HG02571 (cell line): ENCODE data around the gene UBE2L5.

Experiments
- ATAC-seq: cut with Tn5 transposase; IDR thresholded peaks from one replicate; pipeline ENCODE4 v1.9.1; 2021; ENCODE audit warnings: mild to moderate bottlenecking, moderate library complexity; ENCODE audit not compliant: unreplicated experiment

UBE2L5 gene

DNA sequence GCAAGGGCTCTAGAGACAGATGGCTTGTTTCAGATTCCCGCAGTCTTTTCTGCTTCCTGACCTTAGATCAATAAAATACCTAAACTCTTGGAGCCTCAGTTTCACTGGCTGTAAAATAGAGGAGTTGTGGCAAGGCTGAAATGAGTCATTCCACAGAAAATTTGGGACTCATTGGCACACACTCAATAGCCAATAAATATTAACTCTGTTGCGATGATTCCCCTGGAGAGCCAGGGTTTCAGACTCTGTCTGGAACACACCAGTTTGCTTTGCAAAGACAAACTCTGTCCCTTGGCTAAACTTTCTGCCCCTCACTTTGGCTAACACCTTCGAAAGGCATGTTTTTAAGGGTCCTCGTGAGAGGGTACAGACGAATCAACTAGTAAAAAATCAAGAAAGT, 18.1 kb upstream of the UBE2L5 start:
- ATAC-seq: no peak

DNA sequence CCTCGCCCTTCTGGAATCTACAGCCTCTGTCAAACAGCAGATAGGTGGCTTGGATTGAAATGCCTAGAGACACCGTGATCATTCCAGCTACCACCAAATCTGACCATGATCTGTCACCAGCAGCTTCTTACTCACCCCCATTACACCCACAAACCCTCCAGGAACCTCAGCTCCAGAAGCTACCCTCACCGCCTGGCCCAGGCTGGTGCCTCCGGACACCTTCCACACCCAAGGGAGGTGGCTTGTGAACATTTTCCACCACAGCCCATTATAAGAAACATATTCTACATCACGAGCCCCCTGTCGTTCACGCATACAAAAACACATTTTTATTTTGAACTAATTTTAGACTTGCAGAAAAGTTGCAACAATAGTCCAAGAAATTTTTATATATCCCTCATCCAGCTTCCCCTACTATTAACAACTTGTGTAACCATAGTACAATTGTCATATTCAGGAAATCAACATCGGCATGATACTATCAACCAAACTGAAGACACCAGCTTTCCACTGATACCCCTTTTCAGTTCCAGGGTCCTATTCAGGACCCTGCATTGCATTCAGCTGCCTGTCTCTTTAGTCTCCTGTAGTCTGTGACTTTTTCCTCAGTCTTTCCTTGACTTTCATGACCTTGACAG, 15.4 kb upstream of the UBE2L5 start:
- no peak for ATAC-seq

DNA sequence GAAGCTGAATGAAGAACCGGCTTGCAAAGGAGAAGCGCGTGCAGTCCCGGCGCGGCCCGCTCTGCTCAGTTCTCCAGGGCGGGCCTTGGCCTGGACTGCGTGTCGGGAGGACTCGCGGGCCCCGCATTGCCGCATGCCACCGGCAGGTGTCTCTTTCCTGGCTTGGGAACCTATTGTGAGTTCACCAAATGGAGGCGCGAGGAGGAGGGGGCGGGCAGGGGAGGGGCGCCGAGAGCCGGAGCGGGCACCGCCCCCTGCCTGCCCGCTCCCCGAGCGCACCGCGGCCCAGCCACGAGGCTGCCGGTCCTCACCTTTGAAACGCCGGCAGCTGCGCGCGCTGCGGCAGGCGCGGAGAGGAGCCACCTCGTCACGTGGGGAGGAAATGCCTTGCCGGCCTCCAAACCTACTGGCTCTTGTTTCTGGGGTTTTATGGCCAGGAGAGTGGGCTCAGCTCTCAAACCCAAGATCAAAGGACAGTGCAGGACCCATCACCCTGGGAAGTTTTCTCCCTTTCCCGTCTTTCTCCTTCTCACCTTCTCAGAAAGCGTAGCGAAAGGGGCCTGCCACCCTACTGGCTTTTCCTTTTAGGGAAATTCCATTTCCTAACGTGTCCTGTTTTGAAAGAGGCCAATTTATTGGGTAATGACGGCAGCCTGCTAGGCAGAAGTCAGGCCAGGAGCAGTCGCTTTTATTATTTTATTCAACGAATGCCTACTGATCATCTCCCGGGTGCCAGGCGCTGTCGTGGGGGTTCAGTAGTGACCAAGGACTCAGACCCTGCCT, 13.8 kb upstream of the UBE2L5 start:
- ATAC-seq: peak; percentile 74

DNA sequence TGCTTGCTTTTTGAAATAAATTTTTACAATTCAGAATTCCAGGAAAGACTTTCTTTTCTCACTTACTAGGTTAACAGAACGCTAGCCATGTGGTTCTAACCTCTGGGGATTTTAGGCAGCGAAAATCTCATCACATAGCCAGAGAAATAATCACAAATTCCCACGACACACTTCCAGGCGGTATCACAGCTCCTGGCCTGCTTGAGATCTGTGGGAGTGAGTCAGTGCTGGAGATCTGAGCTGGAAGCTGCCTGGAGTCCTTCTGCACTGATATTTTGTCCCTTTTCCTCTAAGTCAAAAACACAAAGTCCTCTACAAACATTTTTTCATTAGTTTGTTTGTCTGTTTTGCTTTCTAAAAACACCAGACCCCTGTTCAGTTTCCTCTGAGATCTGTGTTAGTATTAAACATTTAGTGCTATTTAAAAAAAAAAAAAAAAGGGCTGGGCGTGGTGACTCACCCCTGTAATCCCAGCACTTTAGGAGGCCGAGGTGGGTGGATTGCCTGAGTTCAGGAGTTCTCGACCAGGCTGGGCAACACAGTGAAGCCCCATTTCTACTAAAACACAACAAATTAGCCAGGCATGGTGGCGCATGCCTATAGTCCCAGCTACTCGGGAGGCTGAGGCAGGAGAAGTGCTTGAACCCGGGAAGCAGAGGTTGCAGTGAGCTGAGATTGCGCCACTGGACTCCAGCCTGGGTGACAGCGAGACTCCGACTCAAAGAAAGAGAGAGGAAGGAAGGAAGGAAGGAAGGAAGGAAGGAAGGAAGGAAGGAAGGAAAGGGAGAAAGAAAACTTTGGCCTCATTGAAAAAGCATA, 12.2 kb upstream of the UBE2L5 start:
- ATAC-seq: no peak

DNA sequence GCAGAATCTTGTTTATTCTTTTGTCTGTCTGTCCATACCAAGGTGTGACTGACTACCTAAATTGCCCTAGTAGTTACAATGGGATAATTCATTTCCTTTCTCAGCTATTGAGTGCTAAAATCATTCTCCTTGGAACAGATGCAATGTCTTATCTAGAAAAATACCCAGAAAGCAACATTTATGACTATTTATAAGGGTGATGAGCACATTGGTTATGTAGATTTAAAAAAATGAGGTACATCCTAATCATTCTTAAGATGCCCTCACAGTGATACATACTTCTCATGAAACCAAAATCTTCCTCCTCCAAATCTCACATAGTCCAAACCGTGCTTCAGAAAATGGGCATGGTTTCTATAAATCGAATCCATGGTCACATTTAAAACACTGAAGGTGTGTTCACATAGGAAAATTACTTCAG, 11.6 kb upstream of the UBE2L5 start:
- ATAC-seq: no peak

DNA sequence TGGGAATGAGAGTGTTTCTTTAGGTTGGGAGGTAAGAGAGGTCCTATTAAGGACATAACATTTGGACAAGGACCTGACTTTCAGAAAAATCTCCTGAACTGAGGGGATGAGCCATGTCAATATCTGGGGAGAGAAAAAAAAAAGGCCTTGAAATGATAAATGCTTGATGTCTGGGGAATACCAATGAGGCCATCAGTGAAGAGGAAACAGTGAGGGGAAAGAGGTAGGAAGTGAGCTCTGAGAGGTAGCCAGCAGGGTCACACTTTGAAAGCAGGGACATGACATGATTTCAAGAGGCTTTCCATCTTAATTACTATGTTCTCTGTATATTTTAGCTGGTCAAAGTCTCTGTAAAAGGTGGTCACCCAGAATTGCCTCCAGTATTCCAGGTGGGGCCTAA, 9.9 kb upstream of the UBE2L5 start:
- no peak for ATAC-seq

DNA sequence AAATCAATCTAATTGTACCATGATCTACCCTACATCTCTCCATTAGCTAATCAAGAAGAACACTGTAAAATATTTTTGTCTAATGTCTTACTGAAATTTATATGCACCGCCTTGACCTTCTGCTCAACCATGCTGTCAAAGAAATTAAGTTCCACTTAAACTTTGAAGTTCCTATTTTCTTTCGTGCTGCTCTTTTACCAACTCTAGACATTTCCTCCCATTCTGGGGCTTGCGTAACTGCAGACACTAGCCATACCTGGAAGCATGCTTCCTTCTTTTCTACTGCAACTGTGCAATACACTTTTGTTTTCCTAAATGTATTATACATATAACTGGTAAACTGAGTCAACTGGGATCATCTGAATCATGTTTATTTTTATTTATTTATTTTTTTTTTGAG, 8.5 kb upstream of the UBE2L5 start:
- ATAC-seq: no peak

DNA sequence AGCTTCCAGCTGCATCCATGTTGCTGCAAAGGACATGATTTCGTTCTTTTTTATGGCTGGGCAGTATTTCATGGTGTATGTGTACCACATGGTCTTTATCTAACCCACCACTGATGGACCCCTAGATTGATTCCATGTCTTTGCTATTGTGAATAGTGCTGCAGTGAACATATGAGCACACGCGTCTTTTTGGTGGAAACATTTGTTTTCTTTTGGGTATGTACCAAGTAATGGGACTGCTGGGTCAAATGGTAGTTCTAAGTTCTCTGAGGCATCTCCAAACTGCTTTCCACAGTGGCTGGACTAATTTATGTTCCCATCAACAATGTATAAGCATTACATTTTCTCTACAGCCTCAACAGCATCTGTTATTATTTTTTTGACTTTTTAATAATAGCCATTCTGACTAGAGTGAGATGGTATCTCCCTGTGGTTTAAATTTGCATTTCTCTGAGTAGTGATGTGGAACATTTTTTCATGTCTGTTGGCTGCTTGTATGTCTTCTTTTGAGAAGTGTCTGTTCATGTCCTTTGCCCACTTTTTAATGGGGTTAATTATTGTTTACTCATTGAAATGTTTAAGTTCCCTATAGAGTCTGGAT, 6.8 kb upstream of the UBE2L5 start:
- ATAC-seq: peak; percentile 66

DNA sequence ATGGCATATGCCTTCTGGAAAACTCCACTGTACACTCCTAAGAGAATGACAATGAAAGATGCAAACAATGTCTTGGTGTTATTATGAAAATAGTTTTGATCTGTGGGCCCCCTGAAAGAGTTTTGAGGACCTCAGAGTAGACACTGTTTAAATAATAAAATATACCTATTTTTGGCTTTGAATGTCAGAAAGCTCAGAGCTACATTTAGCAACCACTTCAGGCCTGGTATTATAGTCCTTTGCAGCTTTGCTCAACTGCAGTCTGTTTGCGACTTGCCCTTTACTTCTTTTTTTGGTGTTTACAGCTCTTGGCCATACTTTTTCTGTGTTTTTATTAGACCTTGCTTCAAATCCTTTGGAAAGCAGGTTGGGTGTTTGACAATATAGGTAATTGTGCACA, 5.8 kb upstream of the UBE2L5 start:
- no peak for ATAC-seq

DNA sequence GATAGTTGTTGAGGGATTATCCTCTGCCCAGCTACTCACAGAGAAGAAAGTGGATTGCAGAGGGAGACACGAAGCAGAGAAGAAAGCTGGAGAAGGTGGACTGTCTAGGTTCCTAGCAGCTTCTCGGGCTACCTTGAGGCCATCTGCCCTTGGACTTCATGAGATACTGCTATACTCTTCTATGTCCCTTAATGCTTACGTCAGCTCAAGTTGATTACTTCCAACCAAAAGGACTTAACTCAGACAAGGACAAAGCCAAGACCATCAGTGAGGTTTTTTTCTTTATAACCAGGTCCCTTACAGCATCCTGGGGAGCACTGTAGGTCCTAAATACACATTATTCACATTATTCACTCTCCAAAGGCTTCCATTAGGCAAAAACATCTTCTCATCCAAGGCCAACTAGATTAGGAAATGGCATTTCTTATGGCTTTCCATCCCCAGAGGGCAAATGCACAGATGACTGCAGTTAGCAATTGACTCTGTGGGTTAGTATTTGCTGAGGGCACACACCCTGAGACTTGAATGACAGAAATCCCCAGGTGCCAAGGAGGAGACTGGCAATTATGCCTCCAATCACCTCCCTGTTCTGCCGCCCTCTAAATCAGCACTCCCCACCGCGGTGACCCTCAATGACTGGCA, 4.1 kb upstream of the UBE2L5 start:
- ATAC-seq: no peak

DNA sequence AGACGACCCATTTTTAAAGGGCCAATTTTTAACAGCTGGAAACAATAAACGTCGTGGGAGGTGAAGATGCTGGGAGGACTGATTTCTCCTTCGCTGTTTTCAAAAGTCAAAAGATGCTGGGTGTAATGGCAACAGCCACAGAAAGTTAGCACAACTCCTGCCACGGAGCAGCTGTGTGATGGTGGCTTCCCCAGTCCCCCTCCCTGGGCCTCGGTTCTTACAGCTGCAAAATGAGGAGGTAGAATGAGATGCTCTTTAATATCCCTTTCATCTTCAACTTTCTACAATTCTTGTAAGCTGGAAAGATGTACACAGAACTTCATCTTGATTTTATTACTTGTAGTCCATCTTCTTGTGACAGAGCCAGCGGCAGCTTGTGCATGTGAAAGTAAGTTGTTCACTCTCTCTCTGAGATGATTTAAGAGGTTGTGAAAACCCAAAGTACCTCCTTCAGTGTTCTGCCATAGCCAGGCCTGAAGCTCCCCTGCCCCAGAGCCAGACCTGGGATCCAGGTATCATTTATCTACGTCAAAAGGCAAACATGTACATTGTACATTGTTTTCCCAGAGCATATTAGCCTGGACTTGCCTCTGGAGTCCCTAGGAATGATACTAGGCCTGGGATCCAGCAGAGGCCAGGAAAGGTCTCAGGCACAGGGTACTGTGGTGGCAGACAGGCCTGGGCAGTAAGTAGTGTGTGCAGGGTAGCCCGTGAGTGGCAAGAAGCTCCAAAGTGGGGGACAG, 3.4 kb upstream of the UBE2L5 start:
- ATAC-seq: no peak

DNA sequence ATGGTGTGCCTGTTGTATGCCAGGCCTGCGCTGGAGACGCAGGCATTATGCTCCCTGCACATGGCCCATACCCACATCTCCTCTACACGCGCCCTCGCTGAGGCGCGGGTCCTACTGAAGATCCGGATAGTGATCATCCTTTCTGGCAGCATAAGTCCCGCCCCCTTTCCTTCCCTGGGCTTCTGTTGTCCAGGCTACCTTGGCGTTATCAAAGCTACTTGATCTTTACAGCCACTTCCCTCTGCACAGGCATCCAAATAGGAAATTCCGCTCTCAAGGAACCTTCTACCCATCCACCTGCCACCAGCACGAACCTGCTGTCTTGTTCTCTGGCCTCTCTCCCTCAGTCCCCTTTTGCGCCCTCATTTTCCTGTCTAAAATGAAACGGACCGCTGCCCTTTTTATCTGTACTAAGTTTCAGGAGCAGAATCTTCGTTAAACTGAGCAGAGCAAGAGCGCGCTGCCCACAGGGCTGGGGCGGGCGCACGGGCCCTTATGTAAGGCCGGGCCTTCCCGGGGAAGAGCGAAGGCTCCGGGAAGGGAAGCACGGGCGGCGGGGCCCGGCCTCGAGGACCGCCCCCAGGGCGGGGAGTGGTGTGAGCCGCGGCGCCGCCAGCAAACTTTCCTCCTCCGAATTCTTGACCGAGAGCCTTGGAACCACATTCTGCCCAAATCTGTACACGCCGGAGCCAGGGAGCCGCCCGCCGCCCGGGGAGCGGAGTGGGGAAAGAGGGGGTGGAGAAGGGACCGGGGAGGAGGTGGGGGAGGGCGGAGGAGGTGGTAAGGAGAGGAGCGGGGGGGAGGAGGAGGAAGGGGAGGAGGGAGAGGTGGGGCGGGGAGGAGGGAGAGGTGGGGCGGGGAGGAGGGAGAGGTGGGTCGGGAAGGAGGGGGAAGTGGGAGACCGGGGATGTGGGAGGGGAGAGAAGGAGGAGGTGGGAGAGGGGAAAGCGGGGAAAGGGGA, 920 bp upstream of the UBE2L5 start:
- peak; percentile 48 for ATAC-seq

DNA sequence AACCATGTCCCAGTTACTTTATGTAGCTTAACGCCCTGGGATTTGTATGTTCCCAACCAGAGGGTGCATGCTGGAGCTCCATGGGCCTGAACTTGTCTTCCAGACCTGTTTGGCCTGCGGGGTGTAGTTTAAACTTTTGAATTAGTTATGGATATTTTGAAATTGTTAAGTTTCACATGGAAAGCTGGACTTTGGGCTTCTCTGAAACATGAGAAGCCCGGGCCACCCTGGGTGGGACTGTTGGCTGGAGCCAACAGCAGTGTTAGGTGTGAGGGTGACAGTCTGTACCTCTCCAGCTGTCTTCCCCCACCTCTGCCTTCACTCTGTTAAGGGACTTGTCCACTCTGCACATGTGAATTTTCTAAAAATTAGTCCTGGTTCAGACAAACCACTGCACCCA, 1.6 kb downstream of the UBE2L5 start:
- ATAC-seq: no peak

DNA sequence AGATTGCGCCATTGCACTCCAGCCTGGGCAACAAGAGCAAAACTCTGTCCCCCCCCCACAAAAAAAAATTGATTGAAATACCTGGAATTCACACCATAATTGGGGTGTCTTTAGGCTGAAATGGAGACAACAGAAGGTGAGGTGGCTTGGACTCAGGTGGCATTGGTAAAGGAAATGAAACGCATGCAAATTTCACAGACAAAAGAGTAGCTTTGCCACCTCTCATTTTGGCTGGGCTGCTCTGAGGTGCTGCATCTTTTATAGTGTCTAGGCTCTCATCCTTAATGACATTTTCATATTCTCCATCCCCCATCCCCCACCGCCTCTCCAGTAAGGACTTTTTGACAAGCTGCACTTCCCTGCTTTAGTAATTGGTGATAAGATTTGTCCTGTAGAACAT, 6.9 kb downstream of the UBE2L5 start:
- ATAC-seq: no peak

DNA sequence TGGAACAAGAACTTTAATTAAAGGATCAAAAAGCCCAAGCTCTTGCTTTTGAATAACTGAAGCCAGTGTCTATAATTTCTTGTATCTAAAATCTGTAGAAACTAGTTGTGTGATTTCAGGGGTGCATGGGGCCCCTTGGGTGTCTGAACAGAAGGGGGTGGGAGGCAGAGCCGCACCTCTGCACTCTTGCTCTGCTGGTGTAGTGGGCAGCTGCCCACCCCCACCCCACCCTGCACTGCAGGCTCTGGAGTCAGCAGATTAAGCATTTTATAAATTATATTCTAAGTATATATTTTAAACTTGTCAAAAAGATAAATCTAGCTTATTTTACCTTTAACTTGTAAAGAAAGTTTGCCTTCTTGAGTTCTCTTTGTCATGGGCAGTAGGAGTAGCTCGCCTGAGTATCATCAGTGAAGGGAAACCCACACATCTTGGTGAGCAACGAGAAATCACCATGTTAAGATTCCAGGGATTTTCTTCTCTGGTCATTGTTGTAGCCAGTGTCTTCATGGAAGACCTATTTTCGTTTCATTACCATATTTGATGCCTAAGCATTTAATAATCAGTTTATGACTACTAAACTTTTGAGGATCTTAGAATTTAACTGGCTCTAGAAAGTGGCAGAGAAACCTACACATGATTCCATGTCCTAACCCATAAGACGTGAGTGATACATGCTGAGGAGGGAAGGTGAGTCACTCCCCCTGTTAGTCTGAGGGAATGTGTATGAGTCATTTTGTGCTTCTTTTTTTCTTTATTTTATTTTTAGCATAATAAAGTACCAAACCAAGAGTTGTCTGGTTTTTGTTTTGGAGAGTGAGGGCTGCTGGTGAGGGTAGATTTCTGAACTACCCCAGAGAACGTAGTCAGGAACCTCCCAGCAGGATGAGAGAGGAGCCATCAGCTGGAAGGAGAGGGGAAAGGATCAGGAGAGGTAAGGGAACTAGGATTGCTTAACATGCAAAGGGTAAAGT, 7.7 kb downstream of the UBE2L5 start:
- peak; percentile 60 for ATAC-seq

DNA sequence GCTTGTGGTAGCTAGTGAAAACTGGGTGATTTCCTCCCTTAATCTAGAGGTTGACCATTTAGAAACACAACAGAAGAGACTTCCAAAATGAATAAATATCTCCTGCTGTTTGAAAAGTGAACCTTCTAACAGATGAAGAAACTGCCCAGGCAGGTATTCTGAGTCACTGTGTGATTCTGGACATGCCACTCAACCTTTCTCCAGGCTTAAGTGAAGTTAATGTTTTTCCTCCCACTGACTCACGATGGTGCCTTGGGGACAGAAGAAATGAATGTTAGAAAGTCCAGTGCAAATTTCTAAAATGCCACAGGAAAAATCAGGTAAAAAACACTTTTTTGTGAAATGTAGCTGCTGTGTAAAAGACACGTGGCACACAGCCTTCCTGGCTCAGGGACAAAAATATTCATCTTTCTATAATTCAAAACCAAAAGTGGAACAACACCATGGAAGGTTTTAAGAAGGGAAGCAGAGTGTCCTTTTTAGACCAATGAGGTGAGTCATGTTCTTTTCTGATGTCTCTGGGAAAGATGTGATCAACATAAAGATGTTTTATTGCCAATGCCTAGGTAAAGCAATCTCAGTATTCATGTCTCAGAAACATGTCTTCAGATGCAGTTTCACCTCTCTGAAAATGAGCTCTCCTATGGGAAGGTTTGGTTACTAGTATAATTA, 9.1 kb downstream of the UBE2L5 start:
- ATAC-seq: no peak

DNA sequence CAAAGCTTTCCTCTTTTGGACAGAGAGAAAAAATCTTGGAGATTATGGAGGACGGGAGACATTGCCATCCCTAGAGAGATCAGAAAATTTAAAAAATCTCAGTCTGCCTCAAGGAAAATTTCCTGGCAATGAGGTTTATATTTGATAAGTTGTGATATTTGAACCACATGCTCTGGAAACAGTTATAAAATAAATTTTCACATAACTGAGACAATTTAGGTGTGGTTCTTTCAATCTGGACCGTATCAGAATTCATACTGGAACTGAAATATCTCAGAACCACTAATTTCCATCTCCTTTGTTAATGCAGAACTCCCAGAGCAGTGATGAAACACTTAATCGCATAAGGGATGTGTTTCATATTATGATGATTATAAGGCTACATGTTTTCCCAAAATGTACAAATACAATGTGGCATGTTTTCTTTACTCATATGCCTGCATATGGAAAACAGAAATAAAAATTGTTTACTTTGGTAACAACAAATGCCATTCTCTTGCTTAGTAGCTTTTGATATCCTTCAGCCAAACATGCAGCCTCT, 13.7 kb downstream of the UBE2L5 start:
- ATAC-seq: no peak
